GM18873 (cell line): ENCODE results near the gene SLC4A5.
"Not testable (repeated sequence)": the region's sequence is repeated elsewhere in the genome, so short reads cannot be mapped to it uniquely, and the experiment has no call there.

ENCODE experiments used
- ATAC-seq: cut with Tn5 transposase; IDR thresholded peaks from one replicate; pipeline ENCODE4 v1.9.1; 2021; ENCODE audit warnings: mild to moderate bottlenecking, moderate library complexity, moderate number of reproducible peaks; ENCODE audit not compliant: unreplicated experiment, low FRiP score

The SLC4A5 gene

DNA sequence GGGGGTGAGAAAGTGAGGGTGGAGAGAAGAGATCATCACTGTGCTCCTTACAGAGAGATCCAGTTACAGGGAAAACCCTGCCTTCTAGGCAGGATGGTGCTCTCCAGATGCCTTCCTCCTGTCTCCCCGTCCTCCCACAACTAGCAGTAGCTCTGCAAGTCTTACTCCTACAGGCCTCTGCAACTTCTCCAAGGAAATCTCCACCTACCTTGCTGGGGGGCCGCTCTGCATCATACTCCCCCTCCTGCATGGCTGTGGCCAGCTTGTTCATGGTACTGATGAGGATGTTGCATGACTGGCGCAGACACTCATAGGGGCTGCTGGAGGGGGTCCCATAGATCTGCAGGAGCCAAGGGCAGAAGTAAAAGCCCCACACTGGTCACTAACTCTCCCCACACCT is 22.8 kb upstream of the SLC4A5 start:
- no peak for ATAC-seq

DNA sequence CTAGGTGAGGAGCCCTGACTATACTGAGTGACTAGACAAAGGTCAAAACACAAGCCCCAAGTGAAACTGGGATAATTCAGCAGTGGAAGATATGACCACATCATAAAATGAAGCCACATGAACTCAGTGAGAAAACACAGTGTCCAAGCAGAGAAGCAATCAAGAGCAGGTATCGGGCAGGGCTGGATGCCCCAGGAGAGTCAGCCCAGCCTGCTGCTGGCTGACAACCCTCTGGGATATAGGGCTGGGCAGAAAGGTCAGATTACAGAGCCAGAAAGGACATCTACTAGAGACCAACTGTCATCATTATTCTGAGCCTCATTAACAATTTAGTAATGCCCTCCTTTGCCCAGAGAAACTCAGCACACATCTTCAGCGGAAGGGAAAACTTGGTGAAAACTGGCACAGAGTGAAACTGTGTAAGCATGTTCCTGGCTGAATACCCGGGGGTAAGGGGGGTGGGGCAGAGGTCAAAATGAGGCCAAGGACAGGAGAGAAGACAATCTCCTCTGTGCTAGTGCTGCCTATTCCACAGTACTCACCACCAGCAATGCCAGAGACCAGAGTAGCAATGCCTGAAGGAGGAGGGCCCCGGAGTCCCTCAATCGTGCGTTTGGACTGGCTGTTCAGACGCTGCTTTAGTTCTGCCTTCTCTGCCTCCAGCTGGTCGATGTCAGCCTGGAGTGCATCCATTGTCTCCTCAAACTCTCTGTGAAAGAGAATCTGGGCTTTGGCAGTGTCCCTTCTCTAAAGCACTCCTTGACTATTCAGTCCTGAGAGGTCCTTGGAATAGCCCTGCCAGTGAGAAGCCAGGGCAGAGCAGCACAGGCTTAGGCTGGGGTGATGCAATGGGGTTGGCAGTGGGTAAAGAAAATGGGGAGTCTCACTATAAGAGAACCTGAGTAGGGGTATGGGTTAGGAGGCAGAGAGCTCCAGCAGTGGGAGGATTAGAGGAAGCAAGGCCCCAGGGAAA is 21.6 kb upstream of the SLC4A5 start:
- ATAC-seq = no peak

DNA sequence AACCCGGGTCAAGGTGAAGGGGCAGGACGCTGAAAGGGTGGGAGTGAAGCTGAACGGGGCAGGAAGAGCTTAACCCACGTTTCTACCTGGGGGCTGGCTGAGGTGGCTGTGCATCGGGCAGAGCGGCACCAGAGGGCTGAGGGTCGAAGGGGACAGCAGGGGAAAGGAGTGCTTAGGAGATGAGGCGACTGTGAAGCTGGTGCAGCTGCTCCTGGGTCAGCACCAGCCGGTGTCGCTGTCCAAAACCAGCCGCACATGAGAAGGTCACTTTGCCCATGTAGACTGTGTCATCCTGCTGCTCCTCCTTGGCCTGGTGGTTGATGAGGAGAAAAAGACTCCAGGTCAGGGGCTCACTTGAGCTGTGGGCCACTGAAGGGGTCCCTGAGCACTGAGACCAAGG is 18.1 kb upstream of the SLC4A5 start:
- no peak for ATAC-seq

DNA sequence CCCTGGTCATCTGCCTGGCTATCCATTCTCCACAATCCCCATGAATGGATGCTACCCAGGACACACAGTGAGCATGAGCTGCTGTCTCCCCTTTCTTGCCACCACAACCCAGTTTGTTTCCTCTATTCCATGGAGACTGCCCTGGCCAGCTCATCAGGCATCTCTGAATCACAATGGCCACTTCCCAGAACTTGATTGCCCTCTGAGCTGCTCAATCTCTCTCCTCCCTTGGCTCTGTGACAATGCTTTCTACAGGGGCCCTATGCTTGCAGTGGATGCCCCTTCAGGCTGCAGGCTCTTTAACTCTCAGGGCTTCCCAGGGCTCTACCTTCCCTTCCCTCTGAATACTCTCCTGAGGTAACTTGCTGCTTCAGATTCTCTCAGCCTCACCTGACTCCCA is 14.4 kb upstream of the SLC4A5 start:
- no peak for ATAC-seq

DNA sequence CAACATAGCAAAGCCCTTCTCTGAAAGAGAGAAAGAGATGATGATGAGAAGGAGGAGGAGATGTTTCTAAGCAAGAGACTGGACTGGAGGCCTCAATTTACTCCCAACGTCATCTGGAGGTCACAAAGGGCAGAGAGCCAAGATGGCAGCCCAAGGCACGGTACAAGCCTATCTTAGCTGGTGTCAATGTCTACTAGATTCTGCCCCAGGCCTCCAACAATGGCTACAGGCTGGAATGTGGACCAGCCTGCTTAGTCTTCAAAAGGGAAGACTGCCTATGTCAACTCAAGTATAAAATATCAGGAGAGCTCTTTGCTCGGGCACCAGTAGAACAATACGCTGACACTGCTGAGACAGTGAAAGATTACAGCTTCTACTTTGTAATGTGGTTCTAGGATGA is 6.7 kb upstream of the SLC4A5 start:
- no peak for ATAC-seq

DNA sequence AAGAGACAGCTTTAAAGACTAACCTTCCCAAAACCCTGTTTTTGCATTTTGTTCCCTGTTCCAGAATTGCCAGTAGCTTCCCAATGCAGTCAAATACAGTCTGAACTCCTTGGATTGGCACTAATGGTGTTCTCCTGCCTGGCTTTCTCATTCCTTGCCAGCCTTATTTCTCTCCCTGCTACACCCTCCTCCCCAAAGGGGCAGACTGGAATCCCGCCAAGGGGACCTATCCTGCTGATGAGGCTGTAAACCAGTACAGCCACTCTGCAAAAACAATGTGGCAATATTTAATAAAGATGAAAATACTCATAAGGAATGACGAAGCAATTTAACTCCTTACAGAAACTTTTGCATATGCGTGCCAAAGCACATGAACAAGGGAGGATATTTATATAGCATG is 4.5 kb upstream of the SLC4A5 start:
- ATAC-seq = no peak

DNA sequence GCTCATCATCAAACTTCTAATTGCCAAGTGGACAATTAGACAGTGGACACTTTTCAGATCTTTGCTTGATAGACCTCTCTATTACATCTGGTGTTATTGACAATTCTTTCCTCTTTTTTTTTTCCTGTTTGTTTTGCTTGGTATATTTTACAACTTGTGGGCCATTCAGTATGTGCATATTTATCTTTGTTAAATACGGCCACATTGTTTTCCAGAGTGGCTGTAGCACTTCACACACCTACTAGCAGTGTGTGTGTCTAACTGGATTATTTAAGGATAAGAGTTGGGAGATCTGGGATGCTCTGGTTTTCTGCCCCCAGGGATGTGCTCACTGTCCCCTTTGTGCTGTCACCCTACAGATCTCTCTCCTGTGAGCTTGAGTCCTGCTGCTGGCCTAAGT is 4.1 kb upstream of the SLC4A5 start:
- ATAC-seq = no peak

DNA sequence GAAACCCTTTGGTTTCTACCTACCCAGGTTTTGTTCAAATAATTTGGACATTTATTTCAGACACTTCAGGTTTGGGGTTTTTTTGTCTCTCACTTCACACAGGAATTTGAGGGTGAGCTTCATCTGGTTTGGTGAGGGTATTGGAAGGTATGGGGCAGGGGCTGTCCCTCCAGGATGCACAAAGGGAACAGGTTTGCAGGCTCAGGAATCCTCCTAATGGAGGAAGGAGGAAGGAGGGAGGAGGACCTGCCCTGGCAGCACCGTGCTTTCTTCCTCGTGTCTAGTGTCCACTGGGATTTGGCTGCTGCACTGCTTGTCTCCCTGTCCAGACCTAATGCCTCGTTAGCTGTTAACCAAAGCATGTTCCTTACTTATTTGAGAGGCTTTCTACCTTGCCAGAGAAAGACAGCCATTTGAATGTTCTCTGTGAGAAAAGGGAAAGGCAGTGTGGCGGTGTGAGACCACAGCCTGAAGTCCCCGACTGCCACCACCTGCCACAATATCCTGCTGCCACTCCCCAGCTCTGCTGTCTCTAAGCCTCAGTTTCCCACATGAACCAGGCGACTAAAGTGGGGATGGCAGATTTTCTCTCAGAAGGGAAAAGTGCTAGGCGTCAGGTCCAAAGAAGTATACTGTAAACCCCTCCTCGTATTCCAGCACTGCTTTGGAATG is 2.2 kb upstream of the SLC4A5 start:
- ATAC-seq = no peak

DNA sequence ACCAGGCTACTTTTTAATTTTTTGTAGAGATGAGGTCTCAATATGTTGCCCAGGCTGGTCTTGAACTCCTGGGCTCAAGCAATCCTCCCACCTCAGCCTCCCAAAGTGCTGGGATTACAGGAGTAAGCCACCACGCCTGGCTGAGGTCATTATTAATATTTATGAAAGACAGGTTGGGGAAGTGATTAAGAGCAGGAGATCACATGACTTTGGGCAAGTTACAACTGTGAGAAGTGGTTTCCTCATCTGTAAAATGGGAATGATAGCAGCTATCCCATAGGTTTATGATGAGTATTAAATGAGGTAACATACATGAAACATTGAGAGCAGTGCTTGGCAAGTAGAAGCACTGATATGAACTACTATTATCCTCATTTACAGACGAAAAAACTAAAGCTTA is 7.0 kb downstream of the SLC4A5 start:
- not testable (repeated sequence) for ATAC-seq

DNA sequence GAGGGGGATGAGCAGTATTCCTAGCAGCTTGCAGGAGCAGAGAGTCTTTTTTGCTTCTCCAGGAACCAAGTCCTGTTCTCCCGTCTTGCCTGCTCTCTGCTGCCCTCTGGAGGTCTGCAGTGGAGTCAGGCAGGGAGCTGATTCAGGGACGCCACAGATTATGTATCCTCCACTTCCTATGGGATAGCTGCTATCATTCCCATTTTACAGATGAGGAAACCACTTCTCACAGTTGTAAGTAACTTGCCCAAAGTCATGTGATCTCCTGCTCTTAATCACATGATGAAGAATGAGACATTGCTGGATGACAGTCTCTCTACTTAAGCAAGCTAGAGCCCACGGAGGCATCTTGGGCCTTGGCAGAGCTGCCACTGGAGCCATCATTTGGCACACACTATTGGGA is 8.3 kb downstream of the SLC4A5 start:
- ATAC-seq = no peak

DNA sequence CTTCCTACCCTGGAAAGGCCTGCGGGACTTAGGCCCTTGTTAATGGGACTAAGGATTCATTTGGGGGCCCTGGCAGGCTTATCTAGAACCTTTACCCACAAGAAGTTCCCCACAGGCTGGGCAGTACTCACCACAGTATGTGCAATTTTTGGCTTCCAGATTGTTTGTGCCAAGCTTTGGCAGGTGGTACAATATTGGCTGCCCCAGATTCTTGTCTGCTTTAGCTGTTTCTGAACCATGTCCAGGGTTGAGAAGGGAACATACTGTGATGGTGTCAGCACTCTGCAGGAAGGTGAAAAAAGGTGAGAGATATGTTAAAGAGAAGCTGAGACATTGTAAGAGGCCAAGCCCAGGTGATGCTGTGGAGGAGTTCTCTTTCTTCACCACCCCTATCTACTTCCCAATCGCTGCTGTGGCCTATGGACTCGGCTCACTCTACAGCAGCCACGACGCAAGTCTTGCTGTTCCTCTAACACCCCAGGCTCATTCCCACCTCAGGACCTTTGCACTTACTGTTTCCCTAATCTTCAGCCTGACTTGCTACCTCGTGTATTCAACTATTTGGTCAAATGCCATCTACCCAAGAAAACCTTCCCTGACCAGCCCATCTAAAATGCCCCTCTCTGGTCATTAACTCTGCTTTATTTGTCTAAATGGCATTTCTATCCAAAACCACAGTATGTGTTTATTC is 9.2 kb downstream of the SLC4A5 start:
- ATAC-seq = no peak

DNA sequence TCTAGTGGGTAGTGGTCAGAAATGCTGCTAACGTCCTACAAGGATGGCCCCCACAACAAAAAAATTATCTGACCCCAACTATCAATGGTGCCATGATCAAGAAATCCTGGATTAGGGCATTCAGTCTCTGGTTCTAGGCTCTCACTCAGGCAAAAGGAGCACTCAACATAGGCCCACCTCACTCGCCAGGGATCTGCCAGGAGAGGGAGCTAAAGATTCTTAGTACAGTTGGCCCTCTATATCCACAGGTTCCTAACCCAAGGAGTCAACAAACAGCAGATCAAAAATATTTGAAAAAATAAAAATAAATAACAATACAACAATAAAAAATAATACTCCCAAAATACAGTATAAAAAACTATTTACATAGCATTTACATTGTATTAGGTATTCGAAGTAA is 10.0 kb downstream of the SLC4A5 start:
- no peak for ATAC-seq

DNA sequence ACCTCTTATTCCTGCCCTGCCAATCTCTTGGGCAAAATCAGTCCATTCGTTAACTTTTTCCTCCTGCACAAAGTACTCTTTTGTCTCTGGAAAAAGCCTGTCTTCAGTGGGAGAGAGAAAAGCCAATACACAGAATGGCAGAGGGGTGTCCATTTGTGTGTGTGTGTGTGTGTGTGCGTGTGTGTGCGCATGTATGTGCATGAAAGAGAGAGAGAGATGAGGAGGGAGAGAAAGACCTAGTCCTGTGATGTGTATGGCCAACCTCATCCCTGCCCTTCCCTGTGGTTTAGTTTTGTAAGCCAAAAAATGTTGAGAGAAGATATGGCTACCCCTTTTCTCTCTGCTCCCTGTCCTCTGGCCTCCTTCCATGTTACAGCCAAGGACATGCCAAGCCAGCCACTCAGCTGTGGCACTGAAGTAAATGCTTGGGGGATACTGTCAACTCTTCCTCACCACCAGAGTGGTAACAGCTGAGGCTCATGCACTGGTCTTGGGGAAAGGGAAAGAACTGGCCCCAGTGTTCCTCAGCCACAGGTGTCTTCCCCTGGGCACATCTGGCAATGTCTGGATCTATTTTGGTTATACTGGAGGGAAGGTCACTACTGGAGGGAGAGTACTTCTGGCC is 10.6 kb downstream of the SLC4A5 start:
- no peak for ATAC-seq

DNA sequence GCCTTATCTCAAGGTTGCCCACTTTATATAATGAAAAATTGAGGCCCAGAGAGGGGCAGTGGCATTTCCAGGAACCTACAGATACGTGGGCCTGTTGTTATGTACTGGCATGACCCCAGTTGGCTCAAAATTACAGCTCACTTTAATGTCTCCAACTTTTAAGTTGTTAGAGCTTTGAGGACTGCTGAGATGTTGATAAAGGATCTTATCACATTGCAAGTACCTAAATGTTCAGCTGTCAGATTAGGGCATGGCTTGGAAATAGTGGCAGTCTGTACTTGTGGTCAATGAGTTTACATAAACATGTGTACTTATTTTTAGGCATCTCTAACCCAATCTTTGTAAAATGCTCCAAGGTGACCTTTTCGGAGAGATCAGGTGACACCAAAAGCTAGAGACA is 14.6 kb downstream of the SLC4A5 start:
- ATAC-seq = no peak

DNA sequence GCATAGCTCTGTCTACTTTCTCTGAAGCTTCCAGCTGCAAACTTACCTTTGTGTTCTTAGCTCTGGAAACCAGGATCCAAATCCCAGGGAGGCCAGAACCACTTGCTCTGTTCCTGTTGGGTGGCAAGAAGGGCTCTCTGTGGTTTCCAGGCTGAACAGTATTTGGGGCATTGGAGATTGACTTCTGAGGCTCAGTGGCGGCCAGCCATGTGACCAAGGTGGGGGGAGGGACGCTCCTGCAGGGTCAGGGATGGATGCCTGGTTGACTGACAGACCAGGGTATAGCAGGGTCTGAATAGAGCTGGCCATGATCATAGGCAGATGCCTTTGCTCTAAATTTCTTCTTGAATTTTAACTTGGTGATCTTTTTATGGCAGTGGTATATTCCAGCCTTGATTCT is 15.1 kb downstream of the SLC4A5 start:
- ATAC-seq = no peak

DNA sequence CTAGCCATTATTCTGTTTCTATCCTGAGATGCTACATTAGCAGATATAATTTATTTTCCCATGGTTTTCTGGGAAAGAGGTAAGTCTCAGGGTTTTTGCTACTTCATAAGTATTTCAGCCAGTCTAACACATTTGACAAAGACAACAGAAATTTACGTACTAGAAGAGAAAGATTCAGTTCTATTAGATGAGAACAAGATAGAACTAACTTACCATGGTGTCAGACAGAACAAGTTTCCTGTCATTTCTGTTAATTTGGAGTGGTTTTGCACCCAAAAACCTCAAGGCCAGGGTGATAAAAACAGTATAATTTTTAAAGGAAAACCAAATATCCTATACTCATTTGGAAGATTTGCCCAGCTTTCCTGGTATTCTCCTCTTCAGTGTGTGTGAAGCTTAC is 15.6 kb downstream of the SLC4A5 start:
- ATAC-seq = no peak

DNA sequence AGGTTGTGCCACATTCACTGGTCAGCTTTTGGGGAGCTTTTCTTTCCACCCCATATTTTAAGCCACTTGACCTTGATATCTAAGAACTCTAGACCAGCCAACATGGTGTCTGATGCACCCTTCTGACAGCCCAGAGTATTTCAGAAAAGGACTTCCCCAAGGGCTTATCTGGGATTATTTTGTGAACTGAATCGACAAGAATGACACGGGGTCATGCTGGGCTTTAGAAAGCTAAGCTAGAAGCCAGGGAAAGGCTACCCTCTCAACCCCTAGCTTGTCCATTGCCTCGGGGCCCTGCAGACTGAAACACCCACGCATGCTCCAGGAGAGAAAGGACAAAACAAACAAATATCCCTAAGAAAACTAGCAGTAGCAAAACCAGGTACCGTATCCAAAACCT is 16.0 kb downstream of the SLC4A5 start:
- ATAC-seq = no peak

DNA sequence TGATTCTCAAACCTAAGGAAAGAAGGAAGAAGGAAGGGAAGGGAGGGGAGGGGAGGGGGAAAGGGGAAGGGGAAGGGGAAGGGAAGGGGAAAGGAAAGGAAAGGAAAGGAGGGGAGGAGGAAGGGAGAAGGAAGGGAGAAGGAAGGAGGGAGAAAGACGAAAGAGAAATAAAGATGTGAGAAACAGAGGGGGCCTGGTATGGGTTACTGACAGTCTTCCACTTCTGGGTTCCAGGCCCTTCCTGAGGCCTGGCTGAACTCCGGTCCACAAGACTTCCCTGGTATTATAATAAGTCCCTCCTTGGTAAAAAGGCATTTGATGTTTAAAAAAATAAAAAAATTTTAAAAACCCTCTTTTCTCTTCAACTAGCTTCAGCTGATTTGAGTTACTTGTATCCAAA is 17.4 kb downstream of the SLC4A5 start:
- no peak for ATAC-seq

DNA sequence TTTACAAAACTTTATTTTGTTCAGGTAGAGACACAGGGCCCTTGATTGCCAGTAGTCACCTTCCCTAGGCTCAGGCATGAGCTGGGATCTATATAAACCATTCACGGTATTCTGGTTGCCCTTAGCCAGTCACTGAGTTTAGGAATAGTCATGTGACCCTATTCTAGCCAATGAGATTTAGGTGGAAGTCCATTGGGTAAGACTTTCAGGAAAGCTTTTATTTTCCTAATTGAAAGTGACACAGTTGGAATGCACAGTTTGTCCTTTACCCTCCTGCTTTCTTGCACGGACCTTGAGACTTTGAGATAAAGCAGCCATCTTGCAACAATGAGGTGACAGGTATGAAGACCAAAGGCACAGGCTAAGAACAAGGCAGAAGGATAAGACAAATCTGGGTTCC is 21.5 kb downstream of the SLC4A5 start:
- no peak for ATAC-seq

DNA sequence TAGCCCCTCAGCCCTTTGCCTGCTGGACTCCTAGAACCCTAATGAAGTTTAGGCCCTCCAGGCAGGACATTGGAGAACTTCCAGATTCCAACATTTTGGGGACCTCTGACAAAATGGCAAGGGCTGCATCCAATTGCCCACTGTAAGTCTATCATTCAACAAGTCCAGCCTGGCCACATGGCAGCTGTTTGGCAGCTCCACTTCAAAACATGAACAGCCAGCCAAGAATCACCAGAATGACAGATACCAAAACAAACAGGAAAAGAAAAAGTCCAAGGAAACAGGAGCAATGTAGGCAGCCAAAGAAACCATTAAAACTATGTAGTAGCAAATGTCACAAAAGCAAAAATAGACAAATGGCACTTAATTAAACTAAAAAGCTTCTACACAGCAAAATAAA is 25.5 kb downstream of the SLC4A5 start:
- ATAC-seq = no peak
